NT2/D1 (cell line): ENCODE data around the gene FOXP1.

Source experiments
- DNase-seq: peaks from one replicate; pipeline ENCODE4 v3.0.0-alpha.2; 2011; ENCODE audit warnings: low read depth, low spot score
- H3K27me3 ChIP-seq: 2 replicates; pipeline ENCODE4 v1.6.0; 2011; ENCODE audit warnings: mild to moderate bottlenecking; ENCODE audit not compliant: insufficient read length, insufficient read depth
- H3K36me3 ChIP-seq: 2 replicates; pipeline ENCODE4 v1.6.1; 2011; ENCODE audit warnings: mild to moderate bottlenecking, low read length, mixed read lengths; ENCODE audit not compliant: insufficient read depth, insufficient read length
- H3K4me1 ChIP-seq: 2 replicates; pipeline ENCODE4 v1.5.1; 2011; ENCODE audit not compliant: insufficient read depth, insufficient read length
- H3K4me3 ChIP-seq: 2 replicates; pipeline ENCODE4 v1.5.1; 2011; ENCODE audit warnings: low read depth; ENCODE audit not compliant: insufficient read length
- H3K9ac ChIP-seq: 2 replicates; pipeline ENCODE4 v1.6.0; 2011; ENCODE audit warnings: low read depth; ENCODE audit not compliant: insufficient read length
- H3K9me3 ChIP-seq: 2 replicates; pipeline ENCODE4 v1.5.1; 2011; ENCODE audit warnings: mild to moderate bottlenecking, low read length; ENCODE audit not compliant: insufficient read depth
- SUZ12 ChIP-seq: IDR thresholded peaks from 2 replicates; pipeline ENCODE4 v1.6.1; 2011; ENCODE audit not compliant: insufficient read length, insufficient read depth; ENCODE audit errors: extremely low read depth
- YY1 ChIP-seq: IDR thresholded peaks from 2 replicates; pipeline ENCODE4 v1.6.1; 2011; ENCODE audit not compliant: insufficient read length, insufficient read depth
- ZNF274 ChIP-seq: IDR thresholded peaks from 2 replicates; pipeline ENCODE4 v1.6.1; 2011; ENCODE audit warnings: mild to moderate bottlenecking, low read depth, low read length

The FOXP1 gene

DNA sequence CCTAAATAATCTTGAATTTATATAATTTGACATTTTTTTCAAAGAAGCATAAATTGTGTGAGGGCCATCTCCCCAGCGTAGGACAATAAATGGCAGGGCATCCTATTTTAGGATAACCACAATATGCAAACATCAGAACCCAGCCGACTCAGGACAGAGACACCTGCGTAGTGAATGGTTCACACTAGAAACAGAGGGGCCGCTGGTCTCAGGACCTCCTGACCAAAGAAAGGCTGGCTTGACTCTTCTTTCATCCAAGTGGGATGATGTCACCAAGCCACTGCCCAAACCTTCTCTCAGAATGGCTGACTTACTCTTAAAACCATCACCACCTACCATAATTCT, 162.1 kb downstream of the FOXP1 start:
- Histone ChIP-seq H3K9ac (no peak overlapping the region), H3K4me1 (no peaks in the 10 kb centered on the region), H3K36me3 (no peaks in the 10 kb centered on the region), H3K27me3 (no peaks in the 10 kb centered on the region), H3K9me3 (no peaks in the 10 kb centered on the region), H3K4me3 (no peak overlapping the region)
- DNase-seq, result no peak
- TF ChIP-seq YY1, result no peak
- no peak for TF ChIP-seq ZNF274
- TF ChIP-seq SUZ12, result no peak

GRCh38 chr3:71419369-71419768, 164.2 kb downstream of the FOXP1 start:
- Histone ChIP-seq H3K27me3 (no peaks in the 10 kb centered on the region), H3K9ac (no peak overlapping the region), H3K4me3 (no peak overlapping the region), H3K9me3 (no peaks in the 10 kb centered on the region), H3K36me3 (no peaks in the 10 kb centered on the region), H3K4me1 (no peaks in the 10 kb centered on the region)
- TF ChIP-seq ZNF274 (no peak), SUZ12 (no peak)
- DNase-seq, result no peak

DNA sequence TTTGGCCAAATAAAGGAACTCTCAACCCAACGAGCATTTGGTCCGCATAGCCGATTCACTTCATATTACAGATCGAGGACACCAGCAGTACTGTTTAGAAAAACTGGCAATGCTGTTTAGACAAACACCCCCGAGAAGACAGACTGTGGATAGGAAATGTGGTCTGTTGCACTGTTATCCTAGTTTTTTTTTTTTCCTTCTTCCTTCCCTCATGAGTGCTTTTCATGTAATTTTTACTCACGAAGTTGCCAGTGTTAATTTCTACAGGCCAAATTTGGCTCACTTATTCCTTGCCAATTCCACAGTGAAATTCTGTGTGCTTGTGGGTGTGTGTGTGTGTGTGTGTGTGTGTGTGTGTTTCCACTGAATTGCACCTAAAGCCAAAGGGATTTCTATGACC, 165.7 kb downstream of the FOXP1 start:
- DNase-seq, result no peak
- Histone ChIP-seq H3K4me3 (no peak overlapping the region), H3K9ac (no peak overlapping the region), H3K36me3 (no peaks in the 10 kb centered on the region), H3K27me3 (no peaks in the 10 kb centered on the region), H3K9me3 (no peaks in the 10 kb centered on the region), H3K4me1 (no peaks in the 10 kb centered on the region)
- TF ChIP-seq SUZ12, result no peak
- no peak for TF ChIP-seq YY1
- no peak for TF ChIP-seq ZNF274

DNA sequence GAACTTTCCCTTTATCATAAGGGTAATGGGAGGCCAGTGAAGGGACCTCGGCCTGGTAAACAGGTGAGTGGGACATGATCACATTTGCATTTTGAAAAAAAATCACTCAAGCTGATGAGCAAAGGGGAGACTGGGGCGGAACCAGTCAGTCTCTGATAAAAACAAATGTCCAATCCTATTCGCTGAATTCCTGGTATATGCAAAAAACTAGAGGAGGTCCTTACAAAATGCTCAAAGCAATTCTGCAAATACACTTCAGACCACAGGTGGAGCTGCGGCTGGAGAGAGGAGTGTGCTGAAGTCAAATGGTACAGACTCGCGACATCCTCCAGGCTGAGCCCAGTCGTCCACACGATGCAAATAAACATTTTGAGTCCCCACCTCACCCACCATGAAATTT, 166.7 kb downstream of the FOXP1 start:
- peak; percentile 35 for DNase-seq
- H3K9ac ChIP-seq, result no peak overlapping the region
- H3K9me3 ChIP-seq, result no peaks in the 10 kb centered on the region
- H3K27me3 ChIP-seq, result no peaks in the 10 kb centered on the region
- H3K4me1 ChIP-seq, result no peaks in the 10 kb centered on the region
- H3K4me3 ChIP-seq, result no peak overlapping the region
- no peaks in the 10 kb centered on the region for H3K36me3 ChIP-seq
- TF ChIP-seq YY1 (no peak), ZNF274 (no peak), SUZ12 (no peak)

GRCh38 chr3:71415681-71416122, 167.8 kb downstream of the FOXP1 start:
- H3K36me3 ChIP-seq, result no peaks in the 10 kb centered on the region
- H3K4me3 ChIP-seq, result no peak overlapping the region
- no peaks in the 10 kb centered on the region for H3K4me1 ChIP-seq
- H3K9me3 ChIP-seq, result no peaks in the 10 kb centered on the region
- no peak overlapping the region for H3K9ac ChIP-seq
- DNase-seq, result no peak
- no peak for TF ChIP-seq SUZ12
- TF ChIP-seq YY1, result no peak
- TF ChIP-seq ZNF274, result no peak
- H3K27me3 ChIP-seq, result no peaks in the 10 kb centered on the region

DNA sequence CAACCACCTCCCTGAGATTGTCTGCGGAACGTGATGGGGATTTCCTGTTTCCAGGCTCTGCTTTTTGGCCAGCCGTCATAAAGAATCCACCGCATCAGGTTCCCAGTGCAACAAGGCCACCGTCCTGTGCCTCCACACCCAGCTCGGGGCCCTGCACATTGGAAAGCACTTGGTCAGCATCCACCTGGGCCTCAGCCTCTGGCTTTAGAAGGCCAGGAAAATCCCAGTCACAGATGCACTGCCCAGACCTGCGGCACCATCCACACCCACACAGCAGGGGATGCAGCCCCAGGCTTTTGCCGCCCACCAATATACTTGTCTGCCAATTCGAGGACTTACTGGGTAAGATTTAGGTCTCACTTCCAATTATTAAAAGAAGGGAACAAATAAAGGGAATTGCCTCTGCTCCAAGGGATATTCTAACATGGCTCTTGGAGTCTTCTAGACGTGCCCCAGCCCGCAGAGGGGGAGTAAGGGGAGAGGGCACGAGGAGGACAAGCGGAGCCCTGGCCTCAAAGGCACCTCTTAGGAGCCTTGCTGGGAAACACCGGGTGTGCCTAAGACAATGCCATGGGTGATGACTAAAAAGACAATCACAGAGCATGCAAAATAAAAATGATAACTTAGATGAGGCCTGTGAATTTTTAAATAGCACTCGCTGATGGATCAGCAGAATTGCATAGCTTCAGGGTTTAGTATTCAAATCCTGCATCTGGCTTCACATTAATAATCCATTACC, 169.2 kb downstream of the FOXP1 start:
- Histone ChIP-seq H3K4me1 (no peaks in the 10 kb centered on the region), H3K27me3 (no peaks in the 10 kb centered on the region), H3K36me3 (no peaks in the 10 kb centered on the region), H3K9ac (no peak overlapping the region), H3K9me3 (no peaks in the 10 kb centered on the region), H3K4me3 (no peak overlapping the region)
- no peak for DNase-seq
- no peak for TF ChIP-seq ZNF274
- TF ChIP-seq SUZ12, result no peak
- TF ChIP-seq YY1, result no peak

- Histone ChIP-seq H3K4me1 (no peaks in the 10 kb centered on the region), H3K27me3 (no peaks in the 10 kb centered on the region), H3K4me3 (no peak overlapping the region), H3K36me3 (no peaks in the 10 kb centered on the region), H3K9ac (no peak overlapping the region), H3K9me3 (no peaks in the 10 kb centered on the region)
- TF ChIP-seq ZNF274 (no peak), SUZ12 (no peak), YY1 (no peak)
- no peak for DNase-seq
Observed at GRCh38 chr3:71413572-71413971, 170.0 kb downstream of the FOXP1 start.
